DOHH2 (cell line): ENCODE measurements around the gene MMEL1.

Experiments
- H3F3A ChIP-seq: fragments of 200-600 bp; sonication (generic), shearing (Covaris generic); 2 replicates; pipeline ENCODE4 v1.6.0; 2016; ENCODE audit warnings: antibody characterized with exemption, mild to moderate bottlenecking; ENCODE audit not compliant: control insufficient read depth, insufficient read depth
- H3K27ac ChIP-seq: fragments of 200-600 bp; sonication (generic); 2 replicates; pipeline ENCODE4 v1.5.1; 2014; ENCODE audit warnings: low read depth, mild to moderate bottlenecking, low read length, moderate library complexity
- H3K27me3 ChIP-seq: fragments of 200-600 bp; sonication (generic); 2 replicates; pipeline ENCODE4 v1.6.1; 2014; ENCODE audit warnings: mild to moderate bottlenecking, low read length, mixed read lengths; ENCODE audit not compliant: control insufficient read depth
- H3K36me3 ChIP-seq: fragments of 200-600 bp; sonication (generic); 2 replicates; pipeline ENCODE4 v1.6.1; 2014; ENCODE audit warnings: mild to moderate bottlenecking, low read length, moderate library complexity, mixed read lengths; ENCODE audit not compliant: control insufficient read depth
- H3K4me1 ChIP-seq: fragments of 200-600 bp; sonication (generic); 2 replicates; pipeline ENCODE4 v1.6.1; 2014; ENCODE audit warnings: mild to moderate bottlenecking, low read length, mixed read lengths; ENCODE audit not compliant: control insufficient read depth
- H3K4me2 ChIP-seq: fragments of 200-600 bp; sonication (generic); 2 replicates; pipeline ENCODE4 v1.6.0; 2014; ENCODE audit warnings: mild to moderate bottlenecking, low read length, moderate library complexity
- H3K4me3 ChIP-seq: fragments of 200-600 bp; sonication (generic); 2 replicates; pipeline ENCODE4 v1.5.1; 2014; ENCODE audit warnings: mild to moderate bottlenecking, low read length, mixed read lengths
- H3K79me2 ChIP-seq: fragments of 200-600 bp; sonication (generic); 2 replicates; pipeline ENCODE4 v1.6.1; 2014; ENCODE audit warnings: mild to moderate bottlenecking, low read length, mixed read lengths; ENCODE audit not compliant: control insufficient read depth
- H3K9me2 ChIP-seq: fragments of 200-600 bp; sonication (generic); replicated peaks from 2 replicates; pipeline ENCODE4 v1.6.1; 2014; ENCODE audit warnings: mild to moderate bottlenecking, low read length, mixed read lengths; ENCODE audit not compliant: control insufficient read depth
- H3K9me3 ChIP-seq: fragments of 200-600 bp; sonication (generic); 2 replicates; pipeline ENCODE4 v1.6.1; 2014; ENCODE audit warnings: antibody characterized with exemption, low read length, mixed read lengths; ENCODE audit not compliant: control insufficient read depth, insufficient read depth
- H4K20me1 ChIP-seq: fragments of 200-600 bp; sonication (generic); 2 replicates; pipeline ENCODE4 v1.6.0; 2014; ENCODE audit warnings: low read depth, mild to moderate bottlenecking, antibody characterized with exemption, low read length, moderate library complexity; ENCODE audit not compliant: control insufficient read depth, insufficient read depth
- CTCF ChIP-seq: fragments of 200-600 bp; sonication (generic); IDR thresholded peaks from one replicate; pipeline ENCODE4 v1.5.1; 2014; ENCODE audit warnings: antibody characterized with exemption, mild to moderate bottlenecking, low read depth, low read length; ENCODE audit not compliant: poor library complexity, severe bottlenecking
- EZH2phosphoT487 ChIP-seq: fragments of 200-600 bp; sonication (generic); IDR thresholded peaks from 2 replicates; pipeline ENCODE4 v1.6.1; 2017; ENCODE audit warnings: borderline replicate concordance, mild to moderate bottlenecking, antibody characterized with exemption, low read length, moderate library complexity, mixed read lengths

Gene MMEL1

GRCh38 chr1:2601721-2602303 lies 31.0 kb downstream of the MMEL1 start:
- no peaks in the 10 kb centered on the region for H3K9me2 ChIP-seq
- no peaks in the 10 kb centered on the region for H4K20me1 ChIP-seq
- H3K27me3 ChIP-seq = no peaks in the 10 kb centered on the region
- no peaks in the 10 kb centered on the region for H3K4me1 ChIP-seq
- H3K4me3 ChIP-seq = no peak overlapping the region
- TF ChIP-seq CTCF (no peak), EZH2phosphoT487 (no peak)
- no peaks in the 10 kb centered on the region for H3F3A ChIP-seq
- no peak overlapping the region for H3K4me2 ChIP-seq
- no peaks in the 10 kb centered on the region for H3K36me3 ChIP-seq
- no peaks in the 10 kb centered on the region for H3K79me2 ChIP-seq
- H3K27ac ChIP-seq = no peak overlapping the region
- no peaks in the 10 kb centered on the region for H3K9me3 ChIP-seq

GRCh38 chr1:2598329-2598931 lies 34.4 kb downstream of the MMEL1 start:
- no peak for TF ChIP-seq CTCF
- no peak for TF ChIP-seq EZH2phosphoT487
- Histone ChIP-seq H3K9me3 (no peaks in the 10 kb centered on the region), H3K4me3 (no peak overlapping the region), H3K4me1 (no peaks in the 10 kb centered on the region), H4K20me1 (no peaks in the 10 kb centered on the region), H3K27me3 (no peaks in the 10 kb centered on the region), H3K4me2 (no peak overlapping the region), H3K79me2 (no peaks in the 10 kb centered on the region), H3K27ac (no peak overlapping the region), H3F3A (no peaks in the 10 kb centered on the region), H3K9me2 (no peaks in the 10 kb centered on the region), H3K36me3 (no peaks in the 10 kb centered on the region)

- no peak overlapping the region for H3K4me2 ChIP-seq
- no peak overlapping the region for H3K4me3 ChIP-seq
- TF ChIP-seq CTCF = no peak
- no peak for TF ChIP-seq EZH2phosphoT487
- no peaks in the 10 kb centered on the region for H3K36me3 ChIP-seq
- no peaks in the 10 kb centered on the region for H3K27me3 ChIP-seq
- no peaks in the 10 kb centered on the region for H3K9me2 ChIP-seq
- no peaks in the 10 kb centered on the region for H3K4me1 ChIP-seq
- no peak overlapping the region for H3K27ac ChIP-seq
- no peaks in the 10 kb centered on the region for H3F3A ChIP-seq
- H4K20me1 ChIP-seq = no peaks in the 10 kb centered on the region
- H3K9me3 ChIP-seq = no peaks in the 10 kb centered on the region
- H3K79me2 ChIP-seq = no peaks in the 10 kb centered on the region
These were observed 35.1 kb downstream of the MMEL1 start for GRCh38 chr1:2597441-2598328.
